Sigmoid colon (tissue), 7 donors: ENCODE measurements around the gene PCOLCE2. TPM values are rescaled to one million over a fixed set of nuclear protein-coding genes. Genes with fewer than 3 reads are reported as not detected.

Source experiments
- DNase-seq: peaks from one replicate; pipeline ENCODE4 v3.0.0-alpha.2; 2019
- H3K27ac ChIP-seq, 4 donors: fragments of 200-600 bp; sonication (generic); one replicate each; pipeline ENCODE4 v1.5.1; 2016 to 2019; ENCODE audit warnings: mild to moderate bottlenecking in 1 of 4
- H3K27me3 ChIP-seq, 3 donors: fragments of 200-600 bp; sonication (generic); one replicate each; pipeline ENCODE4 v1.5.1; 2019; ENCODE audit warnings: mild to moderate bottlenecking in 1 of 3
- H3K36me3 ChIP-seq, 4 donors: fragments of 200-600 bp; sonication (generic); one replicate each; pipeline ENCODE4 v1.5.1; 2016 to 2019
- H3K4me1 ChIP-seq, 4 donors: fragments of 200-600 bp; sonication (generic); one replicate each; pipeline ENCODE4 v1.5.1; 2017 to 2019
- H3K4me3 ChIP-seq, 4 donors: fragments of 200-600 bp; sonication (generic); one replicate each; pipeline ENCODE4 v1.5.1; 2017 to 2019; ENCODE audit warnings: mild to moderate bottlenecking in 2 of 4, moderate library complexity in 1 of 4
- H3K9me3 ChIP-seq, 4 donors: fragments of 200-600 bp in 3 of 4; sonication (generic) in 3 of 4; one replicate each; pipeline versions ENCODE4 v1.5.1 to v1.6.1; 2013 to 2019
- CTCF ChIP-seq, 4 experiments: fragments of 450-650 bp in 3 of 4; fragments of 200-600 bp in 1 of 4; IDR thresholded peaks; one replicate each; pipeline ENCODE4 v1.5.1; 2016 to 2019; ENCODE audit warnings: antibody characterized with exemption in 4 of 4, mild to moderate bottlenecking in 3 of 4, moderate library complexity in 2 of 4
- EP300 ChIP-seq, 4 donors: sonication (generic); formaldehyde crosslinking; IDR thresholded peaks; one replicate each; pipeline ENCODE4 v1.6.1; 2017; ENCODE audit warnings: antibody characterized with exemption in 4 of 4
- POLR2A ChIP-seq, 2 donors: fragments of 450-650 bp; IDR thresholded peaks; one replicate each; pipeline ENCODE4 v1.6.1; 2016; ENCODE audit warnings: antibody characterized with exemption in 2 of 2, mild to moderate bottlenecking in 2 of 2, moderate library complexity in 2 of 2
- POLR2AphosphoS5 ChIP-seq, 4 donors: sonication (generic); formaldehyde crosslinking; IDR thresholded peaks; one replicate each; pipeline ENCODE4 v1.6.1; 2017; ENCODE audit warnings: antibody characterized with exemption in 4 of 4
- WGBS, 2 donors: extraction: QIAGEN DNeasy Blood & Tissue Kit; methylation state at CpG; one replicate each; pipeline ENCODE4 v1.1.7; 2013; 5-methylcytosine and 5-hydroxymethylcytosine counted together
- intact Hi-C: fragments of 100-400 bp; cut with DNase I; formaldehyde crosslinking; loops from one replicate; pipeline ENCODE4 v1.15.1; 2023
- polyA plus RNA-seq, 3 donors: library from polyadenylated mRNA; stranded (reverse); fragments of 200-250 nt; gene quantifications; one replicate each; pipeline ENCODE4 v1.2.3, GENCODE V29; 2013
- total RNA-seq, 4 donors: library from RNA; depleted of rRNA; stranded (reverse); fragments of >200 nt; gene quantifications; one replicate each; pipeline ENCODE4 v1.1.0, GENCODE V29; 2016
- donor health status: healthy with polysubstance abuse.
- donor health status: Bipolar disorder and iron deficiency.
- donor health status: healthy.

PCOLCE2 gene
- total and polyA plus RNA-seq, 7 donors, result 3.6 to 33.9 (median 16.3) TPM; not detected in 1

GRCh38 chr3:142913432-142913831 is 24.5 kb upstream of the PCOLCE2 start:
- Histone ChIP-seq H3K4me3 (no peak overlapping the region), H3K9me3 (no peaks in the 10 kb centered on the region), H3K4me1 (no peaks in the 10 kb centered on the region), H3K27ac (peak overlapping the region in 3 of 4 donors; percentile 28 to 55 (median 35)), H3K27me3 (no peaks in the 10 kb centered on the region), H3K36me3 (no peaks in the 10 kb centered on the region)
- TF ChIP-seq EP300 (IDR thresholded peaks at IDR 0.05) (no peak), POLR2AphosphoS5 (IDR thresholded peaks at IDR 0.05) (peak in 1 of 4 donors; percentile 15)
- no peak for DNase-seq
- intact Hi-C loops, result no loop called here
- WGBS, 2 donors, result 75 to 87% methylated on average over 1 of the region's 1 CpG

DNA sequence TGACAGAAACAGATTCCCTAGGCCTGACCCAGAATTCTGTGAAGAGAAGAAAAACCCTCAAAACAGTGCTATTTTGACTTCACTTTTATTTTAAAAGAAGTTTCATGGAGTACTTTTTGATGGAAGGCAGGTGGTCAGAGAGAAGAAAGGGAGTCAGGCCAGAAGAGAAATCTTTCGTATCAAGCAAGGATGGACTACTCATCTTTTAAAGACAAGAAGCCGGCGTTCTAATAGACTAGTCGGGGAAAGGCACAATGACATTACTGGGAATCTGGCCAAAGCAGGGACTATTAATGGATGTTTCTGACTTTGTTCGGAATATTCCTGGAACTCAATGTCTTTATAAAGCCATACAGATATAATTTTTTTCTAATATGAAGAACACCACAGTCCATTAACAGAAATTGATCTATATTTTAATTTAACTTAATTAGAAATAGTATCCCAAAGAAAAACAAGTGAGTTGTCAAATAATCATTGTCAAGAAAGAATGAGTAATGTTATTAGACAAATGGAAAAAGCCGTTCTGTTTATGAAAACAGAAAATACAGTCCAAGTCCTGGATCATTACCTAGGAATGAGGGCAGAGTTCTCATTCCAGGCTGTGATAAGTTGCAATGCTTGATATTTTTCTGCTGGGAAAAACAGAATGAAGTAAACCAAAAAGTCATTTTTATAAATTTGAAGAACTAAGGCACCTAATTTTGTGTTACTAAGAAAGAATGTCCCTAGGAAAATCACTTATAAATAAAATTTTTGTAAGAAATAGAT is 23.7 kb upstream of the PCOLCE2 start:
- H3K36me3 ChIP-seq, result no peaks in the 10 kb centered on the region
- H3K27me3 ChIP-seq, result no peaks in the 10 kb centered on the region
- no peak overlapping the region for H3K4me3 ChIP-seq
- TF ChIP-seq POLR2A (IDR thresholded peaks at IDR 0.05) (no peak), POLR2AphosphoS5 (IDR thresholded peaks at IDR 0.05) (no peak), EP300 (IDR thresholded peaks at IDR 0.05) (no peak), CTCF (IDR thresholded peaks at IDR 0.05) (no peak)
- WGBS, 2 donors, result 86 to 87% methylated on average over 6 of the region's 6 CpGs
- no peaks in the 10 kb centered on the region for H3K4me1 ChIP-seq
- intact Hi-C loops, result no loop called here
- peak overlapping the region in 3 of 4 donors; percentile 28 to 55 (median 35) for H3K27ac ChIP-seq
- DNase-seq, result no peak
- no peaks in the 10 kb centered on the region for H3K9me3 ChIP-seq

DNA sequence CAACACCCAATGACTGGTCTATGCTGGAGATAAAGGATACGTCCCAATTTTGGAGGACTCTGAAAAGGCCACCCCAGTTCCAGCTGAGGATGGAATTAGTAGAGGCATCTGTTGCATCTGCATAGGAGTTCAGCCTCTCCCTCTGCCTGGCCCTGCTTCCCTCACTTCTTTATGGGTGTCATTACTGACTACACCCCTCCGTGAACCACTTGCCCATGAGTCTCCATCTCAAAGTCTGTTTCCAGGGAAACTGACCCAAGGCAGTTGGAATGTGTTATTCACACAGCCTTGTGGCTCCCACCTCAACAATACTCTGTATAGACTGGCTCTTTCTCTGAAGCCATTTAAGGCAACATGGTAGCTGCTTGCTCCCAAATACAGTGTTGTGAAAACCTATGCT is 21.4 kb upstream of the PCOLCE2 start:
- Histone ChIP-seq H3K36me3 (no peaks in the 10 kb centered on the region), H3K27me3 (no peaks in the 10 kb centered on the region), H3K9me3 (no peaks in the 10 kb centered on the region), H3K27ac (no peak overlapping the region), H3K4me1 (no peaks in the 10 kb centered on the region), H3K4me3 (no peak overlapping the region)
- TF ChIP-seq POLR2AphosphoS5 (IDR thresholded peaks at IDR 0.05), result no peak
- TF ChIP-seq CTCF (IDR thresholded peaks at IDR 0.05), result no peak
- TF ChIP-seq EP300 (IDR thresholded peaks at IDR 0.05), result no peak
- no peak for TF ChIP-seq POLR2A (IDR thresholded peaks at IDR 0.05)
- no peak for DNase-seq
- 18 to 65% methylated on average over 2 of the region's 2 CpGs for WGBS, 2 donors
- intact Hi-C loops, result no loop called here

GRCh38 chr3:142909282-142909681 is 20.4 kb upstream of the PCOLCE2 start:
- H3K4me3 ChIP-seq, result no peak overlapping the region
- DNase-seq, result no peak
- TF ChIP-seq EP300 (IDR thresholded peaks at IDR 0.05) (no peak), CTCF (IDR thresholded peaks at IDR 0.05) (no peak), POLR2A (IDR thresholded peaks at IDR 0.05) (no peak), POLR2AphosphoS5 (IDR thresholded peaks at IDR 0.05) (no peak)
- intact Hi-C loops, result no loop called here
- H3K27me3 ChIP-seq, result no peaks in the 10 kb centered on the region
- H3K9me3 ChIP-seq, result no peaks in the 10 kb centered on the region
- no peaks in the 10 kb centered on the region for H3K4me1 ChIP-seq
- no peak overlapping the region for H3K27ac ChIP-seq
- no peaks in the 10 kb centered on the region for H3K36me3 ChIP-seq
- WGBS, 2 donors, result 77 to 84% methylated on average over 3 of the region's 3 CpGs

DNA sequence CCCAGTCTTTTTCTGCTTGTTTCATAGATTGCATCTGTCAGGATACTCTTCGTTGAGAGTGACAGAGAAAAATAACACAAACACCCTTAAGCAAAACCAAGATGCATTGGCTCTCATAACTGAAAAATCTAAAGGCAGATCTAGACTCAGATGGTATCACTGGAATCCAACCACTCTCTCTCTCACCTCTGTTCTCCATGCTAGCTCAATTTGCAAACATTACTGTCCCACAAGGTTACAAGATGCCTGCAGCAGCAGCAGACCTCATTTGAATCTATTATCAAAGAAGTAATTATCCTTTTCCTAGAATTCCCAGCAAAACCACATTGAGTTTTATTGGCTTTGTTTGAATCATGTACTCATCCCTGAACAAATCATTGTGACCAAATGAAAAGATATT is 19.1 kb upstream of the PCOLCE2 start:
- Histone ChIP-seq H3K4me3 (no peak overlapping the region), H3K9me3 (no peaks in the 10 kb centered on the region), H3K27ac (no peak overlapping the region), H3K27me3 (no peaks in the 10 kb centered on the region), H3K4me1 (no peaks in the 10 kb centered on the region), H3K36me3 (no peaks in the 10 kb centered on the region)
- no peak for DNase-seq
- no peak for TF ChIP-seq EP300 (IDR thresholded peaks at IDR 0.05)
- no peak for TF ChIP-seq CTCF (IDR thresholded peaks at IDR 0.05)
- no peak for TF ChIP-seq POLR2AphosphoS5 (IDR thresholded peaks at IDR 0.05)
- TF ChIP-seq POLR2A (IDR thresholded peaks at IDR 0.05), result no peak
- intact Hi-C loops, result no loop called here
- 67 to 74% methylated on average over 1 of the region's 1 CpG for WGBS, 2 donors
